ENCODE measurements around the gene CCL26. TPM values are rescaled to one million over a fixed set of nuclear protein-coding genes. Genes with fewer than 3 reads are reported as not detected.
"Not testable (repeated sequence)": the region's sequence is repeated elsewhere in the genome, so short reads cannot be mapped to it uniquely, and the experiment has no call there.

Gene CCL26
- total RNA-seq, 6 experiments from 2014 or later: 2.9 to 6.3 (median 4.4) TPM

GRCh38 chr7:75804004-75804403, 32.0 kb upstream of the CCL26 start:
- DNase-seq: no peak
- Mint-ChIP-seq H3K27ac (no peak overlapping the region), H3K4me1 (ENCODE audit: low read depth) (no peaks in the 10 kb centered on the region), H3K4me3 (no peak overlapping the region), H3K27me3 (ENCODE audit: insufficient read depth) (peaks cover 28% of the 10 kb centered on the region), H3K9me3 (peaks cover 23% of the 10 kb centered on the region), H3K36me3 (ENCODE audit: low read depth) (peaks cover 14% of the 10 kb centered on the region)
- TF ChIP-seq, protein P1, sequence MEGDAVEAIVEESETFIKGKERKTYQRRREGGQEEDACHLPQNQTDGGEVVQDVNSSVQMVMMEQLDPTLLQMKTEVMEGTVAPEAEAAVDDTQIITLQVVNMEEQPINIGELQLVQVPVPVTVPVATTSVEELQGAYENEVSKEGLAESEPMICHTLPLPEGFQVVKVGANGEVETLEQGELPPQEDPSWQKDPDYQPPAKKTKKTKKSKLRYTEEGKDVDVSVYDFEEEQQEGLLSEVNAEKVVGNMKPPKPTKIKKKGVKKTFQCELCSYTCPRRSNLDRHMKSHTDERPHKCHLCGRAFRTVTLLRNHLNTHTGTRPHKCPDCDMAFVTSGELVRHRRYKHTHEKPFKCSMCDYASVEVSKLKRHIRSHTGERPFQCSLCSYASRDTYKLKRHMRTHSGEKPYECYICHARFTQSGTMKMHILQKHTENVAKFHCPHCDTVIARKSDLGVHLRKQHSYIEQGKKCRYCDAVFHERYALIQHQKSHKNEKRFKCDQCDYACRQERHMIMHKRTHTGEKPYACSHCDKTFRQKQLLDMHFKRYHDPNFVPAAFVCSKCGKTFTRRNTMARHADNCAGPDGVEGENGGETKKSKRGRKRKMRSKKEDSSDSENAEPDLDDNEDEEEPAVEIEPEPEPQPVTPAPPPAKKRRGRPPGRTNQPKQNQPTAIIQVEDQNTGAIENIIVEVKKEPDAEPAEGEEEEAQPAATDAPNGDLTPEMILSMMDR (IDR thresholded peaks at IDR 0.05): no peak

- TF ChIP-seq, protein P1 (IDR thresholded peaks at IDR 0.05): no peak
- H3K27me3 Mint-ChIP-seq (ENCODE audit: insufficient read depth): peaks cover 43% of the 10 kb centered on the region
- no peak for DNase-seq
- H3K27ac Mint-ChIP-seq: no peak overlapping the region
- peaks cover 15% of the 10 kb centered on the region for H3K9me3 Mint-ChIP-seq
- H3K36me3 Mint-ChIP-seq (ENCODE audit: low read depth): peaks cover 11% of the 10 kb centered on the region
- no peak overlapping the region for H3K4me3 Mint-ChIP-seq
- H3K4me1 Mint-ChIP-seq (ENCODE audit: low read depth): no peaks in the 10 kb centered on the region
These were observed 30.5 kb upstream of the CCL26 start for GRCh38 chr7:75802552-75802821.

- Mint-ChIP-seq H3K4me1 (ENCODE audit: low read depth) (no peaks in the 10 kb centered on the region), H3K36me3 (ENCODE audit: low read depth) (no peaks in the 10 kb centered on the region), H3K4me3 (no peak overlapping the region), H3K9me3 (no peaks in the 10 kb centered on the region), H3K27ac (no peak overlapping the region), H3K27me3 (ENCODE audit: insufficient read depth) (peaks cover 43% of the 10 kb centered on the region)
- DNase-seq: no peak
- TF ChIP-seq, protein P1 (IDR thresholded peaks at IDR 0.05): no peak
These were observed 26.8 kb upstream of the CCL26 start for GRCh38 chr7:75798770-75799169.

GRCh38 chr7:75796420-75796819, 24.4 kb upstream of the CCL26 start:
- Mint-ChIP-seq H3K36me3 (ENCODE audit: low read depth) (no peaks in the 10 kb centered on the region), H3K4me1 (ENCODE audit: low read depth) (peaks cover 3% of the 10 kb centered on the region), H3K27me3 (ENCODE audit: insufficient read depth) (peaks cover 42% of the 10 kb centered on the region), H3K4me3 (no peak overlapping the region), H3K9me3 (no peaks in the 10 kb centered on the region), H3K27ac (no peak overlapping the region)
- no peak for DNase-seq
- TF ChIP-seq, protein P1 (IDR thresholded peaks at IDR 0.05): no peak

DNA sequence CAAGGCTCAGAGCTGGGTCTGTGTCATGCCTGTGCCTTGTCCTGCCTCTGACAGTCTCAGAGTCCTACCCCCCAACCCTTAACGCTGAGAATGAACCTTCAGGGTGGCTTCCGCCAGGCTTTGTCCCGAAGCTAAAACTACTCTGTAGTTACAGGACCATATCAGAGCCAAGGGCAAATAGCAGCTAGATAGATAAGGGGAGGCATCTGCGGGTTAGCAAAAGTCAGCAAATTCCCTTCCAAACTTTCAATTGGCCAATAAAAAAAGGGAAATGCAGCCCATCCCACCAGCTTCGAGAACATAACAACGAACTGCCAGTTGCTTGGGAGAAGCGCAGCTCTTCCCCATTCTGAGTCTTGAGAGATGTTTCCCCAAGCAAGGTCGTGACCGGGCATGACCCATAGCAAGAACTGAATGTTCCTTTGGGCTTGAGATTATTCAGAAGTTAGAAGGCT, 23.8 kb upstream of the CCL26 start:
- H3K36me3 Mint-ChIP-seq (ENCODE audit: low read depth): no peaks in the 10 kb centered on the region
- no peak overlapping the region for H3K27ac Mint-ChIP-seq
- H3K9me3 Mint-ChIP-seq: no peaks in the 10 kb centered on the region
- no peak for DNase-seq
- H3K4me1 Mint-ChIP-seq (ENCODE audit: low read depth): peaks cover 7% of the 10 kb centered on the region
- H3K27me3 Mint-ChIP-seq (ENCODE audit: insufficient read depth): peaks cover 45% of the 10 kb centered on the region
- TF ChIP-seq, protein P1 (IDR thresholded peaks at IDR 0.05): no peak
- no peak overlapping the region for H3K4me3 Mint-ChIP-seq

DNA sequence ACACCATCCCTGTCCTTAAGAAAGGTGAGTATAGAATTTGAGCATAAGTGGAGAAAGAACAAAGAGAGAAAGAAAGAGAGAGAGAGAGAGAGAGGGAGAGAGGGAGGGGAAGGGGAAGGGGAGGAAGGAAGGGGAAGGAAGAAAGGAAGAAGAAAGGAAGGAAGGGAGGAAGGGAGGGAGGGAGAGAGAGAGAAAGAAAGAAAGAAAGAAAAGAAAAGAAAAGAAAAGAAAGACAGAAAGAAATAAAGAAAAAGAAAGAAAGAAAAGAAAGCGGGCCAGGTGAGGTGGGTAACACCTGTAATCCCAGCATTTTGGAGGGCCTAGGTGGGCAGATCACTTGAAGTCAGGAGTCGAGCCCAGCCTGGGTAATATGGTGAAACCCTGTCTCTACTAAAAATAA, 21.7 kb upstream of the CCL26 start:
- Mint-ChIP-seq H3K36me3 (ENCODE audit: low read depth) (no peaks in the 10 kb centered on the region), H3K4me3 (no peak overlapping the region), H3K27me3 (ENCODE audit: insufficient read depth) (peaks cover 39% of the 10 kb centered on the region), H3K9me3 (no peaks in the 10 kb centered on the region), H3K4me1 (ENCODE audit: low read depth) (peaks cover 7% of the 10 kb centered on the region), H3K27ac (no peak overlapping the region)
- TF ChIP-seq, protein P1 (IDR thresholded peaks at IDR 0.05): no peak
- no peak for DNase-seq

DNA sequence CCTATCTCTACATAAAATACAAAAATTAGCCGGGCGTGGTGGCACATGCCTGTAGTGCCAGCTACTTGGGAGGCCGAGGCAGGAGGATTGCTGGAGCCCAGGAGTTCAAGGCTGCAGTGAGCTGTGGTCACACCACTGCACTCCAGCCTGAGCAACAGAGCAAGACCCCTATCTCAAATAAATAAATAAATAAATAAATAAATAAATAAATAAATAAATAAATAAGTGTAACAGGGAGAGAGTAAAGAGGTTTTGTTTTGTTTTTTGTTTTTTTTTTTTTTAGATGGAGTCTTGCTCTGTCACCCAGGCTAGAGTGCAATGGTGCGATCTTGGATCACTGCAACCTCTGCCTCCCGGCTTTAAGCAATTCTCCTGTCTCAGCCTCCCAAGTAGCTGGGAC, 20.6 kb upstream of the CCL26 start:
- not testable (repeated sequence) for H3K36me3 Mint-ChIP-seq (ENCODE audit: low read depth); H3K4me3 Mint-ChIP-seq; H3K27ac Mint-ChIP-seq; H3K4me1 Mint-ChIP-seq (ENCODE audit: low read depth); H3K9me3 Mint-ChIP-seq; DNase-seq
- H3K27me3 Mint-ChIP-seq (ENCODE audit: insufficient read depth): peaks cover 29% of the 10 kb centered on the region
